Neutrophil (primary cell): ENCODE data around the gene ASB6.
A peak's percentile ranks its signal among the peaks of the same experiment; 100 is the strongest.

Experiments used
- H3K27ac ChIP-seq: fragments of 200-600 bp; sonication (generic); 2 replicates; pipeline ENCODE4 v1.5.1; 2016; ENCODE audit warnings: mild to moderate bottlenecking, moderate library complexity
- H3K27me3 ChIP-seq: fragments of 200-600 bp; sonication (generic); 2 replicates; pipeline ENCODE4 v1.6.0; 2016; ENCODE audit warnings: mild to moderate bottlenecking
- H3K36me3 ChIP-seq: fragments of 200-600 bp; sonication (generic); 2 replicates; pipeline ENCODE4 v1.5.1; 2017
- H3K4me1 ChIP-seq, 2 experiments: fragments of 200-600 bp in 1 of 2; sonication (generic) in 1 of 2; 1 replicate in 1 of 2; 2 replicates in 1 of 2; pipeline versions ENCODE4 v1.5.1 to v1.6.1; 2013 to 2016; ENCODE audit warnings: low read depth in 1 of 2, low read length in 1 of 2, mild to moderate bottlenecking in 1 of 2, moderate library complexity in 1 of 2; ENCODE audit not compliant: control insufficient read depth in 1 of 2, insufficient read depth in 1 of 2
- H3K4me3 ChIP-seq, 2 experiments: fragments of 200-600 bp in 1 of 2; sonication (generic) in 1 of 2; 1 replicate in 1 of 2; 2 replicates in 1 of 2; pipeline ENCODE4 v1.5.1; 2013 to 2016; ENCODE audit warnings: low read depth in 1 of 2, low read length in 1 of 2, mild to moderate bottlenecking in 1 of 2, moderate library complexity in 1 of 2
- H3K9me3 ChIP-seq: fragments of 200-600 bp; sonication (generic); 2 replicates; pipeline ENCODE4 v1.5.1; 2016
- CTCF ChIP-seq: fragments of 200-600 bp; sonication (generic); IDR thresholded peaks from 2 replicates; pipeline ENCODE4 v1.5.1; 2016; ENCODE audit warnings: antibody characterized with exemption

The ASB6 gene

GRCh38 chr9:129613520-129614175 is 28.3 kb downstream of the ASB6 start:
- H3K36me3 ChIP-seq = no peaks in the 10 kb centered on the region
- peaks cover 16% of the 10 kb centered on the region for H3K27me3 ChIP-seq
- no peaks in the 10 kb centered on the region for H3K9me3 ChIP-seq
- H3K4me1 ChIP-seq = peaks cover 16 to 22% of the 10 kb centered on the region in 2 experiments
- H3K4me3 ChIP-seq = no peak overlapping the region
- no peak for TF ChIP-seq CTCF
- no peak overlapping the region for H3K27ac ChIP-seq

GRCh38 chr9:129612815-129613519 is 29.0 kb downstream of the ASB6 start:
- Histone ChIP-seq H3K9me3 (no peaks in the 10 kb centered on the region), H3K4me3 (no peak overlapping the region), H3K27me3 (peaks cover 11% of the 10 kb centered on the region), H3K36me3 (no peaks in the 10 kb centered on the region), H3K4me1 (peaks cover 23 to 29% of the 10 kb centered on the region in 2 experiments), H3K27ac (no peak overlapping the region)
- no peak for TF ChIP-seq CTCF

- H3K27me3 ChIP-seq = peaks cover 11% of the 10 kb centered on the region
- H3K9me3 ChIP-seq = no peaks in the 10 kb centered on the region
- no peak overlapping the region for H3K4me3 ChIP-seq
- H3K36me3 ChIP-seq = no peaks in the 10 kb centered on the region
- H3K4me1 ChIP-seq = peaks cover 31 to 37% of the 10 kb centered on the region in 2 experiments
- TF ChIP-seq CTCF = no peak
- no peak overlapping the region for H3K27ac ChIP-seq
Observed at GRCh38 chr9:129612123-129612522, 29.8 kb downstream of the ASB6 start.

- Histone ChIP-seq H3K9me3 (no peaks in the 10 kb centered on the region), H3K4me3 (peak overlapping the region in 1 of 2 experiments; percentile 71), H3K27ac (no peak overlapping the region), H3K36me3 (no peaks in the 10 kb centered on the region), H3K4me1 (peaks cover 37 to 43% of the 10 kb centered on the region in 2 experiments), H3K27me3 (peaks cover 11% of the 10 kb centered on the region)
- TF ChIP-seq CTCF = no peak
Observed at GRCh38 chr9:129611307-129611800, 30.6 kb downstream of the ASB6 start.

- Histone ChIP-seq H3K27ac (peak overlapping the region; percentile 80), H3K9me3 (no peaks in the 10 kb centered on the region), H3K4me3 (peak overlapping the region; percentile 71 to 76), H3K4me1 (peaks cover 37 to 43% of the 10 kb centered on the region in 2 experiments), H3K27me3 (peaks cover 11% of the 10 kb centered on the region), H3K36me3 (no peaks in the 10 kb centered on the region)
- peak; percentile 97 for TF ChIP-seq CTCF
Observed at GRCh38 chr9:129610473-129611306, 31.3 kb downstream of the ASB6 start.
